GM06990 (cell line): Measurements from ENCODE around the gene TC2N.

Experiments
- DNase-seq: peaks from one replicate; pipeline ENCODE4 v3.0.0-alpha.2; 2011; ENCODE audit not compliant: insufficient read length; ENCODE audit errors: extremely low read depth
- H3K27me3 ChIP-seq: replicated peaks from 2 replicates; pipeline ENCODE4 v1.6.0; 2011; ENCODE audit warnings: low read length; ENCODE audit not compliant: control insufficient read depth, insufficient read depth
- H3K36me3 ChIP-seq: 2 replicates; pipeline ENCODE4 v1.5.1; 2011; ENCODE audit warnings: low read length; ENCODE audit not compliant: control insufficient read depth, insufficient read depth
- H3K4me3 ChIP-seq: replicated peaks from 2 replicates; pipeline ENCODE4 v1.5.1; 2011; ENCODE audit warnings: low read depth, mild to moderate bottlenecking, control low read depth, low read length
- TF ChIP-seq, protein P1 (sequence below): IDR thresholded peaks from 2 replicates; pipeline ENCODE4 v1.5.1; 2011; ENCODE audit warnings: low read length, control low read depth, mild to moderate bottlenecking, inconsistent platforms; ENCODE audit not compliant: insufficient read depth, poor library complexity, severe bottlenecking

The TC2N gene

GRCh38 chr14:91755570-91756295 lies 111.6 kb downstream of the TC2N start:
- DNase-seq = no peak
- Histone ChIP-seq H3K36me3 (no peaks in the 10 kb centered on the region), H3K4me3 (no peak overlapping the region), H3K27me3 (no peaks in the 10 kb centered on the region; the same call in 1 of the 2 replicates)
- TF ChIP-seq, protein P1, sequence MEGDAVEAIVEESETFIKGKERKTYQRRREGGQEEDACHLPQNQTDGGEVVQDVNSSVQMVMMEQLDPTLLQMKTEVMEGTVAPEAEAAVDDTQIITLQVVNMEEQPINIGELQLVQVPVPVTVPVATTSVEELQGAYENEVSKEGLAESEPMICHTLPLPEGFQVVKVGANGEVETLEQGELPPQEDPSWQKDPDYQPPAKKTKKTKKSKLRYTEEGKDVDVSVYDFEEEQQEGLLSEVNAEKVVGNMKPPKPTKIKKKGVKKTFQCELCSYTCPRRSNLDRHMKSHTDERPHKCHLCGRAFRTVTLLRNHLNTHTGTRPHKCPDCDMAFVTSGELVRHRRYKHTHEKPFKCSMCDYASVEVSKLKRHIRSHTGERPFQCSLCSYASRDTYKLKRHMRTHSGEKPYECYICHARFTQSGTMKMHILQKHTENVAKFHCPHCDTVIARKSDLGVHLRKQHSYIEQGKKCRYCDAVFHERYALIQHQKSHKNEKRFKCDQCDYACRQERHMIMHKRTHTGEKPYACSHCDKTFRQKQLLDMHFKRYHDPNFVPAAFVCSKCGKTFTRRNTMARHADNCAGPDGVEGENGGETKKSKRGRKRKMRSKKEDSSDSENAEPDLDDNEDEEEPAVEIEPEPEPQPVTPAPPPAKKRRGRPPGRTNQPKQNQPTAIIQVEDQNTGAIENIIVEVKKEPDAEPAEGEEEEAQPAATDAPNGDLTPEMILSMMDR = no peak

DNA sequence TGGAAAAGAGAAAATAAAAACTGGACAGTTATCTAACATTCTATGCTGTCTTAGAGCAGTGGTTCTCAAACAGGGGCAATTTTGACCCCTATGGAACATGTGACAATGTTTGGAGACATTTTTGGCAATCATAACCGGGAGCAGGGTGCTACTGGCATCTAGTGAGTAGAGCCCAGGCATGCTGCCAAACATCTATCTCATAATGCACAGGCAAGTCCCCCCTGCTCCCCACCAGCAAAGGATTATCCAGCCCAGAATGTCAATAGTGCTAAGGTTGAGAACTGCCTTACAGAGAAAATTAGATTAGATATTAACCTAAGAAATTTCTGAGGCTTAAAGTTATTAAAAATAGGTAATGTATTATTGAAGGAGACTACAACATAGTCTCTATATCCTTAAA lies 112.5 kb downstream of the TC2N start:
- TF ChIP-seq, protein P1 = no peak
- DNase-seq = no peak
- H3K4me3 ChIP-seq = no peak overlapping the region

DNA sequence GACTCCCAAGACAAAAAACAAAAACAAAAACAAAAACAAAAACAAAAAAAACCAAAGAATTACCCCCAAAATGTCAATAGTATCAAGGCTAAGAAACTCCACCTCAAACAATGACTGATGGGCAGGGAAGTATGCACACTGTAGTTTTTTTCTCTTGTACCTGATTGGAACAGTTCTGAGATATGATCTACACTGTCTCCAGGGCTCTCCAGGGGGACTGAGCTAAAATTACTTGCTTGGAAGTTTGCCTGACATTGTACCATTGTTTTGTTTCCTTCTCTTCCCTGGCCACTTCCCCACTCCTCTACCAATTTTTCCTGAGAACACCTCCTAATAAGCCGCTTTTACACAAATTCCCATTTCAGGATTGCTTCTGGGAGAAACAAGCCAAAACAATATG lies 113.2 kb downstream of the TC2N start:
- TF ChIP-seq, protein P1 = no peak
- H3K36me3 ChIP-seq = no peaks in the 10 kb centered on the region
- no peaks in the 10 kb centered on the region; the same call in 1 of the 2 replicates for H3K27me3 ChIP-seq
- no peak overlapping the region for H3K4me3 ChIP-seq
- DNase-seq = no peak

More for the DNA sequence above, 112.5 kb downstream of the TC2N start:
- Histone ChIP-seq H3K36me3 (no peaks in the 10 kb centered on the region), H3K27me3 (no peaks in the 10 kb centered on the region; the same call in 1 of the 2 replicates)

DNA sequence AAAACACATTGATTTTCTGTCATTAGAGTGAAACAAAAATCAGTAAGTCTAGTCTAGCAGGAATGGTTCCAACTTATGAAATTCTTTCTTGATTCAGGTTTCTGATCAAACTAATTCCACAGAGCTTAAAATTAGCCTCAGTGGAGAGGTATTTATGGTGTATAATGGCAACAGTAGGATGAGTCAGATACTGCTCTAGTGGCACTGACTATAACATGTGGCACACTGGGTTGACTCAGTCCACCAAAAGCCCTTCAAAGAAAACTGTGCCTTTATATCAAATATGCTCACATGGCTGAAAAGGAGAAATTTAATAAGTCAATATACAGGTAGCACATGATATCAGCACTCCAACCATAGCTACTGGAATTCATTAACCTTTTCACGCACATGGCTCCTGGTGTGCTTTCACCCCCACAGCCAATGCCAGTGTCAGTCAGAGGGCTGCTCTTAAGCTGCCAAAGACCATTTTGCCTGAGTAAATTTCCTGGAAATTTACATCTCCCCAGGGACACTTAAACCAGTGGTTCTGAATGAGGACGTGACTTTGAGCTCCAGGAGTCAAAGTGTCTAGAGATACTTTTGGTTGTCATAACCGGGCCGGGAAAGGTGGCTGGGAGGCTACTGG lies 113.7 kb downstream of the TC2N start:
- H3K4me3 ChIP-seq = no peak overlapping the region
- H3K36me3 ChIP-seq = no peaks in the 10 kb centered on the region
- TF ChIP-seq, protein P1 = no peak
- no peaks in the 10 kb centered on the region for H3K27me3 ChIP-seq
- DNase-seq = no peak

DNA sequence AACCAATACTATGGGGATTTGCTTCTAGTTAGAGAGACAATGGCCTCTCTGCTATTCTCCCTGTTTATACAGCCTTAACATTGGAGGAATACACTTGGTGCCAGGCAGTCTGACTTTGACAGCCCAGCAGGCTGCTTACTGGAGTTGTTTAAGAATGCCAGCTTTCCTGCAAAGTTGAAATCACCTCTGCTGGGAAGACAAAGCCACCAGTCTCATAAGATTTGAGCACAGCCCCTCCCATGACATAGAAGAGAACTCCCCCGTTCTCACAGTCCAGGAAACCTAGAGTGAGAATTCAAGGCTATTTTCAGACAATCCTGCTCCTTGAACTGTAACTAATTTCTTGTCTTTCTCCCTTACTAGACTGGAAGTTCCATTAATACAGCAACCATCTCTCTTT lies 114.4 kb downstream of the TC2N start:
- Histone ChIP-seq H3K4me3 (no peak overlapping the region), H3K36me3 (no peaks in the 10 kb centered on the region), H3K27me3 (no peaks in the 10 kb centered on the region)
- TF ChIP-seq, protein P1 = no peak
- DNase-seq = no peak
